Gastrocnemius medialis (tissue), 4 donors: ENCODE measurements around the gene SLC25A21.

Experiments
- CTCF ChIP-seq, 5 experiments: fragments of 450-650 bp in 3 of 5; fragments of 200-600 bp in 2 of 5; sonication (generic) in 2 of 5; IDR thresholded peaks in 4 of 5; conservative IDR thresholded peaks in 1 of 5; 1 replicate in 4 of 5; 2 replicates in 1 of 5; pipeline ENCODE4 v1.5.1; 2016 to 2019; ENCODE audit warnings: antibody characterized with exemption in 5 of 5, mild to moderate bottlenecking in 3 of 5, moderate library complexity in 3 of 5
- POLR2A ChIP-seq, 2 donors: fragments of 450-650 bp; IDR thresholded peaks; one replicate each; pipeline ENCODE4 v1.6.1; 2017; ENCODE audit warnings: antibody characterized with exemption in 2 of 2, mild to moderate bottlenecking in 2 of 2, moderate library complexity in 2 of 2

DNA sequence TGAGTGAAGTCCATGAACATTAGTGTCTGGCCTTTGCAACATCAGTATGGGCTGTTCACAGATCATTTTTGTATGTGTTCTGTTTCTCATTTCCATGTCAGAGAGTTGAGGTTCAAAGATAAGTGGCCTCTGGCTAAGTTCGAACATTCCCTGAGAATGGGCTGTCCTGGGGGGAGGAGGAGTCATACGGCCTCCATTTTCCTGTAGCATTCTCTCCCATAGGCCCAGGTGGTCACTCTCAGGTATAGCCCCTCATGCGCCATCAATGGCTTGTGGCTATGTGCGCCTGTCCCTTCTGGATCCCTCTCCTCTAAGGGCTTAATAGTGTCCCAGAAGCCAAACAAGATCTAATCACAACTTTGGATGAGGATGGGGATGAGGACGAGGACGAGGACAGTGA is 345.8 kb downstream of the SLC25A21 start:
- TF ChIP-seq CTCF (IDR thresholded peaks at IDR 0.05 in 4 of 5, conservative IDR thresholded peaks at IDR 0.05 in 1 of 5) (no peak), POLR2A (IDR thresholded peaks at IDR 0.05) (no peak)
